Prostate gland (tissue), 2 donors: ENCODE results near the gene TNS4. TPM values are rescaled to one million over a fixed set of nuclear protein-coding genes. Genes with fewer than 3 reads are reported as not detected.

ENCODE experiments used
- DNase-seq: peaks from one replicate; pipeline ENCODE4 v3.0.0-alpha.2; 2019; ENCODE audit warnings: low spot score
- H3K27ac ChIP-seq, 2 donors: fragments of 200-600 bp; sonication (generic); 2 replicates each; pipeline ENCODE4 v1.5.1; 2017 to 2019
- H3K27me3 ChIP-seq: fragments of 200-600 bp; sonication (generic); replicated peaks from 2 replicates; pipeline ENCODE4 v1.5.1; 2019; ENCODE audit not compliant: insufficient read depth
- H3K36me3 ChIP-seq, 2 donors: fragments of 200-600 bp; sonication (generic); 1 replicate in 1 of 2; 2 replicates in 1 of 2; pipeline versions ENCODE4 v1.5.1 to v1.8.1; 2017 to 2019
- H3K4me1 ChIP-seq: fragments of 200-600 bp; sonication (generic); replicated peaks from 2 replicates; pipeline ENCODE4 v1.5.1; 2019
- H3K4me3 ChIP-seq, 2 donors: fragments of 200-600 bp; sonication (generic); 2 replicates each; pipeline ENCODE4 v1.5.1; 2017 to 2019
- H3K9me3 ChIP-seq: fragments of 200-600 bp; sonication (generic); 2 replicates; pipeline ENCODE4 v1.5.1; 2017
- CTCF ChIP-seq, 4 experiments: fragments of 200-600 bp in 2 of 4; fragments of 450-650 bp in 2 of 4; sonication (generic) in 2 of 4; IDR thresholded peaks; 1 replicate in 3 of 4; 2 replicates in 1 of 4; pipeline ENCODE4 v1.5.1; 2016 to 2019; ENCODE audit warnings: antibody characterized with exemption in 4 of 4, mild to moderate bottlenecking in 2 of 4, moderate library complexity in 2 of 4
- POLR2A ChIP-seq: fragments of 450-650 bp; IDR thresholded peaks from one replicate; pipeline ENCODE4 v1.6.1; 2016; ENCODE audit warnings: antibody characterized with exemption, mild to moderate bottlenecking
- POLR2AphosphoS5 ChIP-seq: sonication (generic); formaldehyde crosslinking; IDR thresholded peaks from one replicate; pipeline ENCODE4 v1.6.1; 2017; ENCODE audit warnings: antibody characterized with exemption
- WGBS: methylation state at CpG from one replicate; pipeline ENCODE4 v1.1.5; 2018; 5-methylcytosine and 5-hydroxymethylcytosine counted together
- intact Hi-C: fragments of 100-400 bp; cut with DNase I; formaldehyde crosslinking; loops from one replicate; pipeline ENCODE4 v1.14.2; 2022
- total RNA-seq, 2 donors: library from RNA; depleted of rRNA; stranded (reverse); fragments of >200 nt; gene quantifications; one replicate each; pipeline ENCODE4 v1.1.0, GENCODE V29; 2016

TNS4 gene
- total RNA-seq, 2 donors from 2014 or later: 51.3 to 56.1 TPM

DNA sequence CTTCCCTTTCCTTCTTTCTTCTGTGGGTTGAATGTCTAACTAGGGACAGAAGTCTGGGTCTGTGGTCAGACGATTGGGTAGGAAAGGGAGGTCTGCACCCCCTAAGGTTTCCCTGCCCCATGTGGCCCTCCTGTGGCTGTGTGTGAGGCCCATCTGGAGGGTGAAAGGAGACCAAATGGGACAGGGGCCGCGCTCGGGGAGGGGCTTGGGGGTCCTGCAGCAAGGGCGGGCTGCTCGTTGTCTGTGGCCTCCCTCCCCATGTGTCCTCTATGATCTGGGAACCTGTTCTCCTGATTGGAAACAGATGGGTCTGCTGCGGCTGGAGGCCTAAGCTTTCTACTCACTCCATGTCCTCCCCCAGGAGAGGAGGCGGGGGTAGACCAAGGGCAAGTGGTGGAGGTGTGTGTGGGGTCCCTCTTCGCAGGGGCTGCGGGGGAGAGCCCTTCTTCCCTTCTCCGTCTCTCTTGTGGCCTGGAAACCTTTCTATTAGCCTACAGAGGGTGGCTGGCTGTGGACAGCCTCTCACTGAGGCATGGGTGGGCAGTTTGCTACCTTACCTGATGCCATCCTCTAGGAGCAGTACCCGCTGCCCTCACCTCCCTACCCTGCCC, 39.6 kb downstream of the TNS4 start:
- no peaks in the 10 kb centered on the region for H3K4me1 ChIP-seq
- no peak overlapping the region for H3K4me3 ChIP-seq
- H3K9me3 ChIP-seq: no peaks in the 10 kb centered on the region
- H3K36me3 ChIP-seq: no peaks in the 10 kb centered on the region
- no peak for TF ChIP-seq POLR2A
- no peak for TF ChIP-seq CTCF (IDR thresholded peaks at IDR 0.05)
- no peak for TF ChIP-seq POLR2AphosphoS5
- 57% methylated on average over 12 of the region's 12 CpGs for WGBS
- no peak for DNase-seq
- no peaks in the 10 kb centered on the region for H3K27me3 ChIP-seq
- intact Hi-C loops: no loop called here
- peak overlapping the region; percentile 6 to 14 for H3K27ac ChIP-seq

GRCh38 chr17:40460968-40461731, 40.3 kb downstream of the TNS4 start:
- no peak for DNase-seq
- TF ChIP-seq POLR2AphosphoS5 (no peak), POLR2A (no peak), CTCF (IDR thresholded peaks at IDR 0.05) (no peak)
- WGBS: 79% methylated on average over 9 of the region's 9 CpGs
- H3K4me1 ChIP-seq: no peaks in the 10 kb centered on the region
- H3K4me3 ChIP-seq: no peak overlapping the region
- H3K36me3 ChIP-seq: no peaks in the 10 kb centered on the region
- peak overlapping the region in 1 of 2 donors; percentile 14 for H3K27ac ChIP-seq
- intact Hi-C loops: no loop called here
- no peaks in the 10 kb centered on the region for H3K27me3 ChIP-seq
- no peaks in the 10 kb centered on the region for H3K9me3 ChIP-seq

GRCh38 chr17:40460604-40460967, 40.8 kb downstream of the TNS4 start:
- Histone ChIP-seq H3K27me3 (no peaks in the 10 kb centered on the region), H3K36me3 (no peaks in the 10 kb centered on the region), H3K27ac (peak overlapping the region in 1 of 2 donors; percentile 26), H3K4me3 (no peak overlapping the region), H3K9me3 (no peaks in the 10 kb centered on the region), H3K4me1 (no peaks in the 10 kb centered on the region)
- TF ChIP-seq POLR2AphosphoS5 (no peak), CTCF (IDR thresholded peaks at IDR 0.05) (no peak), POLR2A (no peak)
- DNase-seq: no peak
- WGBS: 55% methylated on average over 3 of the region's 3 CpGs
- intact Hi-C loops: no loop called here

DNA sequence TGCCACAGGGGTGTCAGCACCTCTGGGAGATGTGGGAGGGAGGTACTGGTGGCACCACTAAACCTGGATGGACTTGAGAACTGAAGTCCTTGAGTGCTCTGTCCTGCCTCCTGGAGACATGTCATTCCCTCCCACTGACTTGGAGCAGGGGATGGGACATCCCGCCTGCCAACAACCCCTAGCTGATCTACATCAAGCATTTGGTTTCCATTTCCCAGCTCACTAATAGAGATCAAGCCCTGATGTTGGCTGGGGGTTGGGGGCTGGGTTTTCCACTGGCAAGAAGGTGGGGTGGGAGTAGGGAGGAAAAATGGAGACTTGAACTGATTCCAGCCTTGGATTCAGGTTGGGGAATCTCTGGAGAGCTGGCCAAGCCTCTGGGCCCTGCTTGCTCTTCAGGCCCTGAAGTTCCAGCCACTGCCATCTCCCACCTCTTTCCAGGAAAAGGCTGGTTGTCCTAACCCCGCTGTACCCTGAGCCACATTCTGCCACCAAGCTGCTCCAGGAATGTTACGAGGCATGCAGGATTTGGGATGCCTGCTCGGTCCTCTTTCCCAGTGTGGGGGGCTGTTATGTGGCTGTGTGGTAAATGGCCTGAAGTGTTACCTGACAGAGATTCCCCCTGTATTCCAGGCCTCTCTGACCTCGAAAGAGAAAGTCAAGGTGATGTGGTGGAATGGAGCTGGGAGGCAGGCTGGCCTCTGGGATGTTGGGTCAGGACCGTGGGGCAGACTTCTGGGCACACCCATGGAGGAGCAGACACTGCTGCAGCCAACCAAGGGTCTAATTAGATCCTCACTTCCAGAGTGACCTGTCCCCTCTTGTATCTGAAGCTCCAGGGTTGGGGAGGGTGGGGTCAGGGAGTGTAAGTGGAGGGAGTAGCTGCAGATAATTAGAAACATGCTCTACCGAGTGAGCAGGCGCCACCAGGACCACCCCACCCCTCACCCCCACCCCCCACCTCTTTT, 41.5 kb downstream of the TNS4 start:
- TF ChIP-seq POLR2AphosphoS5: no peak
- no peak for TF ChIP-seq POLR2A
- no peak for TF ChIP-seq CTCF (IDR thresholded peaks at IDR 0.05)
- intact Hi-C loops: no loop called here
- DNase-seq: no peak
- Histone ChIP-seq H3K36me3 (no peaks in the 10 kb centered on the region), H3K9me3 (no peaks in the 10 kb centered on the region), H3K27me3 (no peaks in the 10 kb centered on the region), H3K4me3 (no peak overlapping the region), H3K4me1 (no peaks in the 10 kb centered on the region), H3K27ac (peak overlapping the region in 1 of 2 donors; percentile 26)
- WGBS: 69% methylated on average over 8 of the region's 8 CpGs
